ENCODE data around the gene ZNF496. TPM values are rescaled to one million over a fixed set of nuclear protein-coding genes. Genes with fewer than 3 reads are reported as not detected.
A peak's percentile ranks its signal among the peaks of the same experiment; 100 is the strongest.

The ZNF496 gene
- total and polyA plus RNA-seq, 12 donors: 4.3 to 34.9 (median 16.4) TPM

DNA sequence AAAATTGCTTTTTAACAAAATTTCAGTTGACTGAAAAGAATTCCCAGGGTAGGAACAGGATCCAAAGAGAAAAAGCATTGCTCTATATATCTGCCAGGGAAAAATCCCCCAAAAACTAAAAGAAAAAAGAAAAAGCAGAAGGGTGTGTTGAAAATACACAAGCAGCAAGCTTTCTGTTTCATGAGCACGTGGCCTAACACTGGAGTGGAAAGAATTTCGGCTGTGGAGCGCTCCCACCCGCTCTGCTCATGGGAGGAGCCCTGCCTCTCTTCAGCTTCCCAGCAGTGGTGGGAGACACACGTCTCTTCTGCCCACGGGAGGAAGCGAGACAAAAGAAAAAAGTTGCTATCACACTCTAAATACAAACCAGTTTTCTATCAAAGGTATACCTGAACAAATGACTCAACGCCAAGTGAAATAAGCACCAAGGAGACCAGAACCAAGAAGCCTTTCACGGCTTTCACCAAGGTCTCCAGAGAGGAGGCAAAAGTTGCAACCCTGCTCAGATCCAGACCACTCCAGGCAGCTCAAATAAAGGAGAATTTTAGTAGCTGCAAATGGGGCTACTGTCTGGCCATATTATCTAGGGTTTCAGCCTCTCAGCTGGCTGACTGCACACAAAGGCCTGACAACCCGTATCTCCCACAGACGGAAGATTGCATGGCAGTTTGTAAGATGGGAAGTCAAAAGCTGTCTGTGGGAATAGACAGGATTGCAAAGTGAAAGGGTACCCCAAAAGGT lies 29.5 kb upstream of the ZNF496 start:
- H3K4me1 ChIP-seq (replicated peaks in 1 of 2): no peaks in the 10 kb centered on the region
- H3K27me3 ChIP-seq: no peaks in the 10 kb centered on the region
- H3K4me3 ChIP-seq: no peak overlapping the region
- TF ChIP-seq POLR2A (IDR thresholded peaks at IDR 0.05): no peak
- intact Hi-C loops (cut with DNase I): no loop called here
- 48 to 61% (median 52%) methylated on average over 11 of the region's 11 CpGs for WGBS, 4 donors
- peak in 6 of 7 donors; percentile 26 to 70 (median 34) for DNase-seq
- H3K9me3 ChIP-seq (replicated peaks in 1 of 3): no peaks in the 10 kb centered on the region
- H3K27ac ChIP-seq: peak overlapping the region in 2 of 5 donors; percentile 57 to 72
- no peaks in the 10 kb centered on the region for H3K36me3 ChIP-seq (replicated peaks in 1 of 2)

DNA sequence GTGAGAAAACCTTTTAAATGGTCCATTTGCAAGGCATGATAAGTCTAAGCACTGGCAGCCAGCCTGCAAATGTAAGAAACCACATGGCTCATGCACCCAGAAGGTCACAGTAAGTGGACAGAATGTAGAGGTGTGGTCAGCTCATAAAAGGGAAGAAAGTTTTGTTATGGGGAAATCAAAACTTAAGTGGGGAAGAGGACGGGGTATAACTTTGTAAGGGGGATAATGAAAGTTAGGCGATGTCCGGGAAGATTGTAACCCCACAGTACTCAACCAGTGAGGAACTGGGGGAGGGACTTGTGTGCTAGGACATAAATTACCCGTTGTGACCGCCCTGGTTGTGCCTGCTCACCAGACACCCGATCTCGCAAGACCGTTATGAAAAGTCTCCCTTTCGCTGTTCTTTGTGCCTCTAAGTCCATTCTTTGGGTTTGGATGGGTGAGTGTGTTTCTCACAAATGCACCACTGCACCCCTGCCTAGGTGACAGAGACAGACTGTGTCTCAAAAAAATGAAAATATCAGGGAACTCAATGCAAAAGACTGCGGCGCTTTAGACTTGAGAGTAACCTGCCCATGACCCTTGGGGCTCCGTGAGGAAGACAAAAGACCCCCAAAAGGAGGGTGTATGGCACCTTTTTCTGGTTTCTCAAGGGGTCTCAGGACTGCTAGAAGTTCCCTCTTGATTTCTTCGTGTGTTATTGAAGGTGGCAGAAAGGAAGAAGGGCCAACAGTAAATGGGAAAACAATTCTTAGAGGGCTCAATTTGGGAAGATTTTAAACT lies 28.6 kb upstream of the ZNF496 start:
- no peaks in the 10 kb centered on the region for H3K36me3 ChIP-seq (replicated peaks in 1 of 2)
- peak overlapping the region in 3 of 5 donors; percentile 43 to 72 (median 57) for H3K27ac ChIP-seq
- H3K4me3 ChIP-seq: peak overlapping the region in 1 of 4 donors; percentile 33
- no peak for TF ChIP-seq POLR2A (IDR thresholded peaks at IDR 0.05)
- TF ChIP-seq, protein P1, sequence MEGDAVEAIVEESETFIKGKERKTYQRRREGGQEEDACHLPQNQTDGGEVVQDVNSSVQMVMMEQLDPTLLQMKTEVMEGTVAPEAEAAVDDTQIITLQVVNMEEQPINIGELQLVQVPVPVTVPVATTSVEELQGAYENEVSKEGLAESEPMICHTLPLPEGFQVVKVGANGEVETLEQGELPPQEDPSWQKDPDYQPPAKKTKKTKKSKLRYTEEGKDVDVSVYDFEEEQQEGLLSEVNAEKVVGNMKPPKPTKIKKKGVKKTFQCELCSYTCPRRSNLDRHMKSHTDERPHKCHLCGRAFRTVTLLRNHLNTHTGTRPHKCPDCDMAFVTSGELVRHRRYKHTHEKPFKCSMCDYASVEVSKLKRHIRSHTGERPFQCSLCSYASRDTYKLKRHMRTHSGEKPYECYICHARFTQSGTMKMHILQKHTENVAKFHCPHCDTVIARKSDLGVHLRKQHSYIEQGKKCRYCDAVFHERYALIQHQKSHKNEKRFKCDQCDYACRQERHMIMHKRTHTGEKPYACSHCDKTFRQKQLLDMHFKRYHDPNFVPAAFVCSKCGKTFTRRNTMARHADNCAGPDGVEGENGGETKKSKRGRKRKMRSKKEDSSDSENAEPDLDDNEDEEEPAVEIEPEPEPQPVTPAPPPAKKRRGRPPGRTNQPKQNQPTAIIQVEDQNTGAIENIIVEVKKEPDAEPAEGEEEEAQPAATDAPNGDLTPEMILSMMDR (IDR thresholded peaks at IDR 0.05): no peak
- no peaks in the 10 kb centered on the region for H3K4me1 ChIP-seq (replicated peaks in 1 of 2)
- H3K27me3 ChIP-seq: no peaks in the 10 kb centered on the region
- peak in 5 of 7 donors; percentile 24 to 48 (median 37) for DNase-seq
- 43 to 53% (median 50%) methylated on average over 13 of the region's 13 CpGs for WGBS, 4 donors
- H3K9me3 ChIP-seq (replicated peaks in 1 of 3): no peaks in the 10 kb centered on the region
- intact Hi-C loops (cut with DNase I): no loop called here

GRCh38 chr1:247359559-247359958 lies 27.9 kb upstream of the ZNF496 start:
- Histone ChIP-seq H3K27me3 (no peaks in the 10 kb centered on the region), H3K4me3 (no peak overlapping the region), H3K36me3 (replicated peaks in 1 of 2) (no peaks in the 10 kb centered on the region), H3K27ac (peak overlapping the region in 1 of 5 donors; percentile 72), H3K4me1 (replicated peaks in 1 of 2) (no peaks in the 10 kb centered on the region), H3K9me3 (replicated peaks in 1 of 3) (no peaks in the 10 kb centered on the region)
- no peak for DNase-seq
- intact Hi-C loops (cut with DNase I): no loop called here
- TF ChIP-seq, protein P1 (IDR thresholded peaks at IDR 0.05): no peak
- no peak for TF ChIP-seq POLR2A (IDR thresholded peaks at IDR 0.05)
- WGBS, 4 donors: 88 to 96% (median 88%) methylated on average over 6 of the region's 6 CpGs

- intact Hi-C loops (cut with DNase I): no loop called here
Measured at GRCh38 chr1:247358920-247359319, 27.3 kb upstream of the ZNF496 start.

More at GRCh38 chr1:247358920-247359319, 27.3 kb upstream of the ZNF496 start:
- TF ChIP-seq, protein P1 (IDR thresholded peaks at IDR 0.05): no peak
- TF ChIP-seq POLR2A (IDR thresholded peaks at IDR 0.05): no peak
- Histone ChIP-seq H3K36me3 (replicated peaks in 1 of 2) (no peaks in the 10 kb centered on the region), H3K27ac (peak overlapping the region in 1 of 5 donors; percentile 72), H3K4me1 (replicated peaks in 1 of 2) (no peaks in the 10 kb centered on the region), H3K9me3 (replicated peaks in 1 of 3) (no peaks in the 10 kb centered on the region), H3K27me3 (no peaks in the 10 kb centered on the region), H3K4me3 (no peak overlapping the region)
- DNase-seq: peak in 3 of 7 donors; percentile 42 to 54 (median 47)
- WGBS, 4 donors: 63 to 90% (median 78%) methylated on average over 5 of the region's 5 CpGs

All from adrenal gland (tissue), 12 donors.